Skeletal muscle tissue (tissue), 4 donors: ENCODE data around the gene MYOT. TPM values are rescaled to one million over a fixed set of nuclear protein-coding genes. Genes with fewer than 3 reads are reported as not detected.

Source experiments
- H3K27ac ChIP-seq: one replicate; pipeline ENCODE4 v1.7.0; 2013; ENCODE audit warnings: mild to moderate bottlenecking, low read depth, low read length, inconsistent platforms
- H3K27me3 ChIP-seq, 3 donors: one replicate each; pipeline ENCODE4 v1.7.0; 2013; ENCODE audit warnings: low read length in 3 of 3; ENCODE audit not compliant: control insufficient read depth in 3 of 3, insufficient read depth in 3 of 3
- H3K36me3 ChIP-seq, 3 donors: one replicate each; pipeline ENCODE4 v1.7.0; 2013; ENCODE audit warnings: low read length in 3 of 3; ENCODE audit not compliant: control insufficient read depth in 3 of 3, insufficient read depth in 3 of 3
- H3K4me1 ChIP-seq, 3 donors: one replicate each; pipeline ENCODE4 v1.7.0; 2013; ENCODE audit warnings: low read length in 3 of 3, mild to moderate bottlenecking in 3 of 3; ENCODE audit not compliant: control insufficient read depth in 3 of 3, insufficient read depth in 3 of 3
- H3K4me3 ChIP-seq, 3 donors: one replicate each; pipeline ENCODE4 v1.7.0; 2013; ENCODE audit warnings: low read length in 3 of 3
- H3K9ac ChIP-seq, 3 donors: one replicate each; pipeline ENCODE4 v1.7.0; 2013; ENCODE audit warnings: low read length in 3 of 3, mild to moderate bottlenecking in 3 of 3, moderate library complexity in 2 of 3, low read depth in 1 of 3
- H3K9me3 ChIP-seq, 3 donors: one replicate each; pipeline ENCODE4 v1.7.0; 2013; ENCODE audit warnings: low read length in 3 of 3; ENCODE audit not compliant: control insufficient read depth in 3 of 3
- total RNA-seq: library from RNA; depleted of rRNA; stranded (reverse); fragments of >200 nt; gene quantifications from one replicate; pipeline ENCODE4 v1.2.3, GENCODE V29; 2014
- donor health status: Osteomylitis.

Gene MYOT
- total RNA-seq, 1 donor from 2014 or later = 54.8 TPM

- Histone ChIP-seq H3K27me3 (no peaks in the 10 kb centered on the region), H3K9me3 (no peaks in the 10 kb centered on the region), H3K4me3 (no peak overlapping the region), H3K9ac (no peak overlapping the region), H3K4me1 (no peaks in the 10 kb centered on the region), H3K36me3 (no peaks in the 10 kb centered on the region), H3K27ac (no peak overlapping the region)
Measured at GRCh38 chr5:137923856-137924255, 56.2 kb downstream of the MYOT start.

- H3K9me3 ChIP-seq = no peaks in the 10 kb centered on the region
- no peak overlapping the region for H3K4me3 ChIP-seq
- H3K36me3 ChIP-seq = peaks cover 0 to 7% (median 5%) of the 10 kb centered on the region in 3 donors
- peaks cover 0 to 7% (median 2%) of the 10 kb centered on the region in 3 donors for H3K4me1 ChIP-seq
- H3K27ac ChIP-seq = no peak overlapping the region
- no peaks in the 10 kb centered on the region for H3K27me3 ChIP-seq
- no peak overlapping the region for H3K9ac ChIP-seq
Measured at GRCh38 chr5:137932800-137933199, 65.1 kb downstream of the MYOT start.

GRCh38 chr5:137933491-137933911 lies 65.8 kb downstream of the MYOT start:
- Histone ChIP-seq H3K9ac (no peak overlapping the region), H3K27ac (no peak overlapping the region)

GRCh38 chr5:137935190-137935589 lies 67.5 kb downstream of the MYOT start:
- no peaks in the 10 kb centered on the region for H3K27me3 ChIP-seq
- H3K9ac ChIP-seq = no peak overlapping the region
- no peaks in the 10 kb centered on the region for H3K9me3 ChIP-seq
- no peak overlapping the region for H3K4me3 ChIP-seq
- H3K36me3 ChIP-seq = peaks cover 15 to 25% (median 25%) of the 10 kb centered on the region in 3 donors
- H3K27ac ChIP-seq = no peak overlapping the region
- H3K4me1 ChIP-seq = peaks cover 0 to 7% (median 2%) of the 10 kb centered on the region in 3 donors

More at GRCh38 chr5:137933491-137933911, 65.8 kb downstream of the MYOT start:
- Histone ChIP-seq H3K36me3 (peaks cover under 1 to 8% (median 8%) of the 10 kb centered on the region in 3 donors), H3K4me3 (no peak overlapping the region), H3K4me1 (peaks cover 0 to 7% (median 2%) of the 10 kb centered on the region in 3 donors), H3K27me3 (no peaks in the 10 kb centered on the region), H3K9me3 (no peaks in the 10 kb centered on the region)

- no peak overlapping the region for H3K9ac ChIP-seq
- H3K4me3 ChIP-seq = no peak overlapping the region
- H3K9me3 ChIP-seq = no peaks in the 10 kb centered on the region
- H3K4me1 ChIP-seq = peaks cover 0 to 7% (median 2%) of the 10 kb centered on the region in 3 donors
- no peak overlapping the region for H3K27ac ChIP-seq
- H3K36me3 ChIP-seq = peaks cover 17 to 30% (median 28%) of the 10 kb centered on the region in 3 donors
- H3K27me3 ChIP-seq = no peaks in the 10 kb centered on the region
Measured at GRCh38 chr5:137935694-137936093, 68.0 kb downstream of the MYOT start.

Other genes with a start within 250 kb of the MYOT start
- 4.2 TPM for gene KLHL3, start 131.8 kb upstream of the MYOT start, total RNA-seq
- gene HNRNPA0, start 113.5 kb upstream of the MYOT start, total RNA-seq = 18.8 TPM
- 2.6 TPM for gene PKD2L2, start 21.6 kb downstream of the MYOT start, total RNA-seq
- 43.8 TPM for gene FAM13B, start 165.2 kb downstream of the MYOT start, total RNA-seq
- gene WNT8A, start 216.2 kb downstream of the MYOT start, total RNA-seq = not detected